Epithelial cell of esophagus (primary cell): ENCODE data around the gene CCL7.

Experiments used
- DNase-seq: peaks from one replicate; pipeline ENCODE4 v3.0.0; 2010; ENCODE audit warnings: low read depth
- H3K4me3 ChIP-seq: 2 replicates; pipeline ENCODE4 v1.5.1; 2011; ENCODE audit warnings: mild to moderate bottlenecking, low read length, control low read depth
- TF ChIP-seq, protein P1 (sequence below): IDR thresholded peaks from 2 replicates; pipeline ENCODE4 v1.5.1; 2011; ENCODE audit warnings: low read depth, mild to moderate bottlenecking, low read length, control low read depth, inconsistent platforms; ENCODE audit not compliant: insufficient read depth; ENCODE audit errors: missing control alignments

CCL7 gene

DNA sequence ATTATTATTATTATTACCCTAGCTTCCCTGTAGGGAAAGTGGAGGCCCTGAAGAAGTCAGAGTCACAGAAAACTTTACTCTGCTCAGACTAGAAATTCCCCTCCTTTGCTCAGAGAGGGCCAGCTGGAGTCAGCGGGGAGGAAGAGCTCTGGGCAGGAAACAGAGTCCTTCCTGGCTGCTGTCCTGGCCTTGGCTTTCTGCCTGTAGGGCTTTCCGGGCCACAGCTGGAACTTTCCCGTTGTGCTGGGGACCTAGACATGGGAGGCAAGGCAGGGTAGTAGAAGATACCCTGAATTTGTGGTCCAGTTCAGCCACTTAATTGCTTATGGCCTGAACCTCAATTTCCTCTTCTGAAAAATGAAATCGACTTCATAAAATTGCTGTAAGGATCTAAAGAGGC, 29.0 kb upstream of the CCL7 start:
- no peak overlapping the region for H3K4me3 ChIP-seq
- no peak for DNase-seq
- TF ChIP-seq, protein P1, sequence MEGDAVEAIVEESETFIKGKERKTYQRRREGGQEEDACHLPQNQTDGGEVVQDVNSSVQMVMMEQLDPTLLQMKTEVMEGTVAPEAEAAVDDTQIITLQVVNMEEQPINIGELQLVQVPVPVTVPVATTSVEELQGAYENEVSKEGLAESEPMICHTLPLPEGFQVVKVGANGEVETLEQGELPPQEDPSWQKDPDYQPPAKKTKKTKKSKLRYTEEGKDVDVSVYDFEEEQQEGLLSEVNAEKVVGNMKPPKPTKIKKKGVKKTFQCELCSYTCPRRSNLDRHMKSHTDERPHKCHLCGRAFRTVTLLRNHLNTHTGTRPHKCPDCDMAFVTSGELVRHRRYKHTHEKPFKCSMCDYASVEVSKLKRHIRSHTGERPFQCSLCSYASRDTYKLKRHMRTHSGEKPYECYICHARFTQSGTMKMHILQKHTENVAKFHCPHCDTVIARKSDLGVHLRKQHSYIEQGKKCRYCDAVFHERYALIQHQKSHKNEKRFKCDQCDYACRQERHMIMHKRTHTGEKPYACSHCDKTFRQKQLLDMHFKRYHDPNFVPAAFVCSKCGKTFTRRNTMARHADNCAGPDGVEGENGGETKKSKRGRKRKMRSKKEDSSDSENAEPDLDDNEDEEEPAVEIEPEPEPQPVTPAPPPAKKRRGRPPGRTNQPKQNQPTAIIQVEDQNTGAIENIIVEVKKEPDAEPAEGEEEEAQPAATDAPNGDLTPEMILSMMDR, result no peak

DNA sequence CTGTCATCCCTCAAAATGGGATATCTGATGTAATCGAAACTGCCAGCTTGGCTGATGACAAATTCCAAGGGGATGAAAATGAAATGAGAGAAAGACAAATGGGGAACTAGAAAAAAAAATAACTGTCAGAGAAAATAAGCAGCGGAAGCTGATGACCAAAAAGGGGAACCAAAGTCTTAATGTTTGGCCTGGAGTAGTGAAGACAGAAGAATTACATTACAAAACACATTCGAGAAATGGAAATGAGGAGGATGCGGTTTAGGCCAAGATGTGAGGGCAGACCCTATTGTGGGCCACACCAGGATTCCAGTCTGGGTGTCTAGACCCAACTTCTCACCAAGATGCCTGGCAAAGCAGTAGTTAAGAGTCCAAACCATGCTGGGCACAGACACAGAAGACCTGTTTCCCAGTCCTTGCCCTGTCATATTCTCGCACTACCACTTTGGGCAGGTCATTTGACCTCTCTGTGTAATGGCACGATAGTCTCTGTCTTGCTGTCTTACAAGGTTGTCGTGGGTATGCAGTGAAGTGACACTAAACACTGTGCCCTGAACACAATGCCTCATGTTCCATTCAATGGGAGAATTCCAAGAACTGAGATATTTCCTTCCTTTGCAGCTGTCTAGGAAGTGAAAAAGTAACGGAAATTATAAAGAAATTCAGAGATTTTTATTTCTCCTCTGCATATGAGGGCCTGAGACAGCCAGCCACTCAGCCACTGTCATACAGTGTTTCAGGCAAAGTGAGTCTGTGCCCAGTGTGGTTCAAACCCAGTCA, 27.2 kb upstream of the CCL7 start:
- TF ChIP-seq, protein P1, result no peak
- no peak overlapping the region for H3K4me3 ChIP-seq
- DNase-seq, result no peak

DNA sequence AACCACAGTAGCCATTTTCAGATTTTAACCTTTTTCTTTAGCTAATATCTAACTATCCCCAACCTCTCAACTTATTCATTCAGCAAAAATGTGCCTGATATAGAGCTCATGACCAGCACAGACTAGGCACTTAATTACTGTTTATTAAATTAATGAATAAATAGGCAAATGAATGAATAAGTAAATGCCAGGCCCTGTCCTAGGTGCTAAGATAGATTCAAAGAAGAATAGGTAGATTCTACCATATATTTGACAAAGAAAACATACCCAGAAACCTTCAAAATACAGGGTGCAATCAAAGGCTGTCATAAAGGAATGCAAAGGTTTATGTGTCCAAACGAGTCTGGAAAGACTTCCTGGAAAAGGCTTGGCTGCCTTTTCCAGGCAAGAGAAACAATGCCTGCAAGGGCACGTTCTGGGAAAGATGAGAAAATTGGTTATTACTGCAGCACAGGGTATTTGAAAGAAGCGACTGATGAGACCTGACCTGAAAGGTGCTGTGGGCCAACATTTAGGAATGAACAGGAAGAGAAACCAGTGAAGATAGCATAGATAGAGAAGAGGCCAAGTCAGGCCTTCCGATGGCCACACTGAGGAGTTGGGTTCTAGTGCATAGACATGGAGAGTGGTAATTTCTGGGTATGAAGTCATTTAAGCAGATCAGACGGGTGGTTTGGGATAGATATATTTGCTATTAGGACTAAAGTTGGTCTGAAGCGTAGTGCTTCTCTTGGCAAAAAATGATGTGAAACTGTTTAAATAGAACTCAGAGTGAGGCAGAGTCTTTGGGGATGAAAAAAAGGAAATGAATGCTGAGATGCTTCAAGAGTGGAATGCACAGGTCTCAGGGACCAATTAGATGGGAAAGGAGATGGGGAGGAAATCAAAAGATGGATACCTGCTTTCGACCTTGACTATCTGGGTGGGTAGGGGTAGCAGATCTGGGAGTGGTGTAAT, 26.4 kb upstream of the CCL7 start:
- DNase-seq, result no peak
- TF ChIP-seq, protein P1, result no peak
- H3K4me3 ChIP-seq, result no peak overlapping the region

DNA sequence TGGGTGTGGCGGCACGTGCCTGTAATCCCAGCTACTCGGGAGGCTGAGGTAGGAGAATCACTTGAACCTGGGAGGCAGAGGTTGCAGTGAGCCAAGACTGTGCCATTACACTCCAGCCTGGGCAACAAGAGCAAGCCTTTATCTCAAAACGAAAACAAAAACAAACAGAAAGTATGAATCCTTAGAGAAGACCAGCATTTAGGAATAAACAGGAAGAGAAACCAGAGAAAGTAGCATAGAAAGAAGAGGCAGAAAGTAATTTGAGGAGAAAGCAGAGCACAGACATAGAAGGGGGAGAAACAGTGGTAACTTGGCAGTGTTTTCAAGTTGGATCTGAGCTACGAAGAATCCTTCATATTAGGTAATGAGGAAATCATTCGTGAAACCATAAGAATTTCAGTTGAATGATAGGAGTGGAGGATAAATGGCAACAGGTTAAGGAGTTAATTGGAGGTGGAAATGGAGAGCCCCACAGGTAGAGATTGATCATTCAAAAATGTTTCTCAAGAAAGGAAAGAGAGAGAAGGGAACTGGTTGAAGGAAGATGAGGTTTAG, 24.6 kb upstream of the CCL7 start:
- no peak overlapping the region for H3K4me3 ChIP-seq
- DNase-seq, result no peak

DNA sequence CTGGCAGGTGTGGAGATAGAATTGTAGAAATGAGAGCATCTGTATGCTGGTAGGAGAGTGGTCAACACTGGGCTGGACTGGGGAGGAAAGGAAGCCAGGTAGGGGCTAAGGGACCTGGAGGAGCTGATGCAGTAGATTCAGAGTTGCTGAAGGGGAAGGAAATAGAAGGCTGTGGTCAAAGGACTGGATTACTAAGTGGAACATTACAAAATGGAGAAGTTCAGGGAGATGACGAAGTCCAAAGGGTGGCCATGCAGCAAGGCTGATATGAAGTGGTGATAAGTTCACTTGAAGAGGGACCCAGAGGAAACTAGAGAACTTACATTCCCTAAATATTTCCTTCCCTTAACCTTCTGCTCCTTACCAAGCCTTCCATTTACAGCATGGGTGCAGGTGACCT, 23.6 kb upstream of the CCL7 start:
- TF ChIP-seq, protein P1, result no peak
- no peak for DNase-seq
- no peak overlapping the region for H3K4me3 ChIP-seq

More for the DNA sequence above, 24.6 kb upstream of the CCL7 start:
- TF ChIP-seq, protein P1, result no peak

DNA sequence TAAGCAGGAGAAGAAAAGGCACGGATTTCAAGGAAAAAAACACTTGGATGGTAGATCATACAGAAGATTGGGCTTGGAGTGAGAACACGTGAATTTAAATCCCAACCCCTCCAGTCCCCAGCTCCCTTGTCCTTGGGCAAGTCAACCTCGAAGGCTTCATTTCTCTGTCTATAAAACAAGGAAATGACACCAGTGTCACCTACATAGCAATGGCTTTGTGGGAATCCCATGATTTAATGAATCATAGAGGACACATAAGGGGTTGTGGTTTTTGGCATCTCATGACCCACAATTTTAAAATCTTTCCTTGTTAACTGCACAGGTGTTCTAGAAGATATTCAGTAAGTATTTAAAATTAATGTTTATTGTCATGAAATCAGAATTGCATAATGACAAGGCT, 23.1 kb upstream of the CCL7 start:
- H3K4me3 ChIP-seq, result no peak overlapping the region
- DNase-seq, result no peak
- TF ChIP-seq, protein P1, result no peak
